Measurements from ENCODE around the gene CYYR1. TPM values are rescaled to one million over a fixed set of nuclear protein-coding genes. Genes with fewer than 3 reads are reported as not detected.
"Not testable (repeated sequence)": the region's sequence is repeated elsewhere in the genome, so short reads cannot be mapped to it uniquely, and the experiment has no call there.

The CYYR1 gene
- polyA plus RNA-seq, 3 donors = 63.2 to 67.4 (median 64.8) TPM

DNA sequence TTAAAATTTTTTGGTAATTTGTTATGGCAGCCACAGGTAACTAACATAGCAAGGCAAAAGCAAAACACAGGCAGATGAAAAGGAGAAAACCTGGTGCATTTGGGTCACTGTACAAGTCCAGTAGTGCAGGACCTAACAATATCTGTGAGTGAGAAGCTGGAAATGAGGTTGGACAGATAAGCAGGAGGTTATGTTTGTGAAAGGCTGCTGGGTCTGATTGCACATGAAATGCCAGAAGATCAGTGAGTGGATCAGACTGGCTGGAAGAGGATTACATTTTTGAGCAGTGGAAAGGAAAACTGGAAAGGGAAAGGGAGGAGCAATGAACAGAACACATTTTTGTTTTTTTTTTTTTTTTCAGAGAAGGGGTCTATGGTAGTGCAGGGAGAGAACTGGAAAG is 73.6 kb downstream of the CYYR1 start:
- no peak for DNase-seq (ENCODE audit: low read depth in 3 of 3, low spot score in 2 of 3)

DNA sequence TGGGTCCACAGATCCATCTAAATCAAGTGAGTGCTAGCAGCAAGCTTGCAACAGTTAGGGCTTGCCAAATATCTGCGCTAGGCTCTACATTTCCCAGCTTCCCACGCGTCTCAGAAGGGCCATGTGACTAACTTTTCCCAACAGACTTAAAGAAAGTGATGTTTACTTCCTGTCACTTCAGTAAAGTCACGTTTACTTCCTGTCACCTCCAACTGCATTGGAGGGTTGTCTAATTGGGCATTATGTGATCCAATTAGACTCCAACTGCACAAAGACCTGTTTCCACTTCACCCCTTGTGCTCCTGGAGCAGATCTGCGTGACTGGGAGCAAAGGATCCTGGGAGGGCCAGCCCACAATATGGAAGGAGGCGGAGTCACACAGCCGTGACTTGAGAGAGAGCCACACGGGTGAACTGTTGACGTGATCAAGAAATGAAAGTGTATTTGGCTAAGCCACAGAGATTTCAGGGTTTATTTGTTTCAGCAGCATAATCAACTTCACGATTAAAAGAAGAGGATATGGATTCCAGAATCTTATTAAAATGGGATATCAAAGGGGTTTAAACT is 77.7 kb downstream of the CYYR1 start:
- no peak for DNase-seq (ENCODE audit: low read depth in 3 of 3, low spot score in 2 of 3)

- DNase-seq (ENCODE audit: low read depth in 3 of 3, low spot score in 2 of 3) = no peak
Observed at GRCh38 chr21:26491663-26492062, 81.4 kb downstream of the CYYR1 start.

- peak in 1 of 3 donors; percentile 26 for DNase-seq (ENCODE audit: low read depth in 3 of 3, low spot score in 2 of 3)
Observed at GRCh38 chr21:26490771-26491170, 82.3 kb downstream of the CYYR1 start.

DNA sequence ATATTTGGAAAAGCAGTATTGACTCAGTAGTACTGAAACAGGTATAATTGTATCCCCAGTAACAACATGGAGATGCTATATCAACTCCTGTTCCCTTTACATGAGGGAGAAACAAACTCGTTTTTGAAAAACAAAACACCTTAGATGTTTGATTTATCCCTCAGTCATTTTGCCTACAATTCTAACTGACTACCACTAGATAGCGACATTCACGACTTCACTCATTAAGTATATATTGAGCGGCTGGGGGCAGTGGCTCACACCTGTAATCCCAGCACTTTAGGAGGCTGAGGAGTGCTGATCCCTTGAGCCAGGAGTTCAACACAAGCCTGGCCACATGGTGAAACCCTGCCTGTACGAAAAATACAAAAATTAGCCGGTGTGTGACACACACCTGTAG is 83.3 kb downstream of the CYYR1 start:
- no peak for DNase-seq (ENCODE audit: low read depth in 3 of 3, low spot score in 2 of 3)

DNA sequence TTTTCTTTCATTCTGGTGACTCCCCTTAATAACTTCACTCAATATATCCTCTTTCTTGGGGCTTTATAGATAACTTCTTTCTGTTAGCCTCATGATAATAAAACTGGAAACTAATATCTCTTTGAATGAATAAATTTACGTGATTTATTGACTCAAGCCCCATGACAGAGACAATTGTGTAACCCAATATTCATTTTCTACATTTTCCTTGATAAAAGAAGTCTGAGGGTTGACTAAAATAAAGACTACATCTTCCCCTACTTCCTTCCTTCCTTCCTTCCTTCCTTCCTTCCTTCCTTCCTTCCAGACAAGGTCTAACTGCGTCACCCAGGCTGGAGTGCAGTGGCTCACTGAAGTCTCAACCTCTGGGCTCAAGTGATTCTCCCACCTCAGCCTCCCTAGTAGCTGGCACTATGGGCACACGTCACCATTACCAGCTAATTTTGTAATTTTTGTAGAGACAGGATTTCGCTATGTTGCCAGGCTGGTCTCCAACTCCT is 85.1 kb downstream of the CYYR1 start:
- no peak for DNase-seq (ENCODE audit: low read depth in 3 of 3, low spot score in 2 of 3)

- DNase-seq (ENCODE audit: low read depth in 3 of 3, low spot score in 2 of 3) = no peak
Observed at GRCh38 chr21:26473471-26473870, 99.6 kb downstream of the CYYR1 start.

- DNase-seq (ENCODE audit: low read depth in 3 of 3, low spot score in 2 of 3) = no peak
Observed at GRCh38 chr21:26471099-26471471, 102.0 kb downstream of the CYYR1 start.

GRCh38 chr21:26470351-26471098 is 102.6 kb downstream of the CYYR1 start:
- DNase-seq (ENCODE audit: low read depth in 3 of 3, low spot score in 2 of 3) = no peak

- DNase-seq (ENCODE audit: low read depth in 3 of 3, low spot score in 2 of 3) = no peak
Observed at GRCh38 chr21:26469789-26470188, 103.3 kb downstream of the CYYR1 start.

GRCh38 chr21:26465916-26466315 is 107.2 kb downstream of the CYYR1 start:
- DNase-seq (ENCODE audit: low read depth in 3 of 3, low spot score in 2 of 3) = no peak

DNA sequence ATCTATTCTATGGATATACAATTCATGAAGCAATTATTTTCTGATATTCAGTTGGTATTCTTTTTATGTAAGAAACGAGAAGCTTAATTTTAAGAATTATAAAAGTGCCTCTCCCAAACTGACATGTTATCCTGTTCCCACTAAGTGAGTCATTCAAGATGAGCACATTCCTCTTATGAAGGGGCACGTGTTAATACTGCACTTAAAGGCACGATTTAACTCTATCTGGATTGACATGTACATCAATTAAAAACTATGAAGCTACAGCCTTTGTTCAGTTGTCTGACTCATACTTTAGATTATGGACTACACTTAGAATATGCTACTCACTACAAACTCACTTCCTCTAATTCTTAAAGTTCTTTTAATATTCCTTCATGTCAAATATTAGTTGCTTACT is 111.6 kb downstream of the CYYR1 start:
- DNase-seq (ENCODE audit: low read depth in 3 of 3, low spot score in 2 of 3) = no peak

DNA sequence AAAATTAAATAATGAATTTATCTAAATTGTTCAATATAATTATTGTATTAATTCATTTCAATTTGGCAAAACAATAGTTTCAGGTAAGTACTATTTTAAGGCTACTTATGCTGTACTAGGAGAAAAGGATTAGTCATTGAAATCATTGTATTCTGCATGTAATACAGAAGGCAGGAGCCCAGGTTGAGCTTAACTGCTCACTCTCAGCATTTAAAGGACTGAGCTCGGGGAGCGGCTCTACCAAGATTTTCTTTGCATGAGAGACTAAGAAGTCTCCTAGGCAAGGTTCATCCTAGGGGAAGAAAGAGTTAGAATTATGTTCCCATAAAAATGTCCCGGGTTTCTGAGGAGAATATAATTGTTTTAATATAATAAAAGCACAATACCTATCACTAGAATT is 112.5 kb downstream of the CYYR1 start:
- no peak for DNase-seq (ENCODE audit: low read depth in 3 of 3, low spot score in 2 of 3)

DNA sequence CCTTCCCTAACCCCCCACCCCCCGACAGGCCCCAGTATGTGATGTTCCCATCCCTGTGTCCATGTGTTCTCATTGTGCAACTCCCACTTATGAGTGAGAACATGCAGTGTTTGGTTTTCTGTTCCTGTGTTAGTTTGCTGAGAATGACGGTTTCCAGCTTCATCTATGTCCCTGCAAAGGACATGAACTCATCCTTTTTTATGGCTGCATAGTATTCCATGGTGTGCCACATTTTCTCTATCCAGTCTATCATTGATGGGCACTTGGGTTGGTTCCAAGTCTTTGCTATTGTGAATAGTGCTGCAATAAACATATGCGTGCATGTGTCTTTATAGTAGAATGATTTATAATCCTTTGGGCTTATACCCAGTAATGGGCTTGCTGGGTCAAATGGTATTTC is 114.2 kb downstream of the CYYR1 start:
- not testable (repeated sequence) for DNase-seq (ENCODE audit: low read depth in 3 of 3, low spot score in 2 of 3)

DNA sequence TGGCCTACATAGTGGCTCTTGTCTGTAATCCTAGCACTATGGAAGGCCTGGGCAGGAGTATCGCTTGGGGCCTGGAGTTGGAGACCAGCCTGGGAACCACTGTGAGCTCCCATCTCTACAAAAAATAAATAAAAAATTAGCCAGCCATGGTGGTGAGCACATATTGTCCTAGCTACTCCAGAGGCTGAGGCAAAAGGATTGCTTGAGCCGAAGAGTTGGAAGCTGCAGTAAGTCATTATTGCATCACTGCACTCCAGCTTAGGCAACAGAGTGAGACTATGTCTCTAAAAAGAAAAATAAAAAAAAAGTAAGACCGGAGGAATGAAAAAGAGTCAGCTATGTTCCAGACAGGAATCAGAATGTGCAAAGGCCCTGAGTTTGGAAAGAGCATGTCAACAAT is 115.3 kb downstream of the CYYR1 start:
- DNase-seq (ENCODE audit: low read depth in 3 of 3, low spot score in 2 of 3) = no peak

GRCh38 chr21:26453267-26453666 is 119.8 kb downstream of the CYYR1 start:
- DNase-seq (ENCODE audit: low read depth in 3 of 3, low spot score in 2 of 3) = no peak

DNA sequence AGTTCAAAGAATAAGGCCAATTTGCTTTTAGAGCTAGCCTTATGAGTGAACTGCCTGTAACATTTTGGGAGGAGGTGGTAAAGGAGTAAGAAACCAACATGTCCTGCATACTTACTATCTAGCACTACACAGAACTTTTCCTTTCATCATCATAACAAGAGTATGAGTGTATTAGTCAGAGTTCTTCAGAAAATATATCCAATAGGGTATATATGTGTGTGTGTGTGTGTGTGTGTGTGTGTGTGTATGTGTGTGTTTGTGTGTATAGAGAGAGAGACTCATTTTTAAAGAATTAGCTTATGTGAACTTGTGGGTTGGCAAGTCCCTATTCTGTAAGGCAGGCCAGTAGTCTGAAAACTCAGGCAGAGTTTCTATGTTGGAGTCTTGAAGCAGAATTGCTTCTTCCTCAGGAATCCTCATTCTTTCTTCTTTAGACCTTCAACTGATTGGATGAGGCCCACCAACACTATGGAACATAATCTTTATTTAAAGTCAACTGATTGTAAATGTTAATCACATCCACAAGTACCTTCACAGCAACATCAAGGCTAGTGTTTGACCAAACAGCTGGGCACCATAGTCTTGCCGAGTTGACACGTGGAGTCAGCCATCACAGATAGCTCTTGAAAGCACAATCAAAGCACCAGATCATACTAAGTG is 121.9 kb downstream of the CYYR1 start:
- no peak for DNase-seq (ENCODE audit: low read depth in 3 of 3, low spot score in 2 of 3)

DNA sequence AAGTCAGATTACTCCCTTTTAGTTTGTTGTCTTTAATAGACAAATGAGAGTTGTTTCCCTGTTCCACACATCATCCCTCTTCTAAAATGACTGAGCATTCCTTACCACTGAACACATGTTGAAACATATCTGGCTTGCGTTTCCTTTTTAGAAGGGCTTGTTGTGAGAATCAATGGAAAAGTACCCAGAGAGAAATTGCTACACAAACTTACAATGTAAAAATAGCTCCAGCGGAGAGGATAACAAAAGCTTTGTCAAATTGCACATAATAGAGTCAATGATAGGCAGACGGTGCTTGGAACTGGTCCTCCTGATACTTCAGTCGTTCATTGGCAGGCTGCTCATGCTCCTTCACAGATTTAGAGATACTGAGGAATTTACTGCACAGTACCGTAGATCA is 123.9 kb downstream of the CYYR1 start:
- no peak for DNase-seq (ENCODE audit: low read depth in 3 of 3, low spot score in 2 of 3)

DNA sequence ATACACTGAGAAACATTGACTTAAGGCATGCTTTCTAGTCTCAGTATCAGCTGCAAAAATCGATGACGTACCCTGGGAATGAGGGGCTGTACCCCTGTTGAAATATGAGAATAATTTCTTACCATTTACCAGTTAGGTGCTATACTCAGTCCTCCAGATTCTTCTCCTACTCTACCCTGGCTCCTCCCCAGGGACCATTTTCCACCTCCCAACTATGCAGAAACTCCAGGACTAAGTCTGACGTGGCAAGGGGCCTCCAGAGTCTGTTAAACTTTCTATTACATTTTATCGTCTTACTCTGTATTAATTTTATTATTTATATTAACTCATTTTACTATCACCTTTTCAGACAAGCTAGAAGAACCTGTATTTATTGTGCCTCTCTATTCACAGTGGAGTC is 124.3 kb downstream of the CYYR1 start:
- no peak for DNase-seq (ENCODE audit: low read depth in 3 of 3, low spot score in 2 of 3)

- DNase-seq (ENCODE audit: low read depth in 3 of 3, low spot score in 2 of 3) = no peak
Observed at GRCh38 chr21:26447932-26448475, 125.1 kb downstream of the CYYR1 start.

GRCh38 chr21:26445440-26445839 is 127.6 kb downstream of the CYYR1 start:
- DNase-seq (ENCODE audit: low read depth in 3 of 3, low spot score in 2 of 3) = no peak

DNA sequence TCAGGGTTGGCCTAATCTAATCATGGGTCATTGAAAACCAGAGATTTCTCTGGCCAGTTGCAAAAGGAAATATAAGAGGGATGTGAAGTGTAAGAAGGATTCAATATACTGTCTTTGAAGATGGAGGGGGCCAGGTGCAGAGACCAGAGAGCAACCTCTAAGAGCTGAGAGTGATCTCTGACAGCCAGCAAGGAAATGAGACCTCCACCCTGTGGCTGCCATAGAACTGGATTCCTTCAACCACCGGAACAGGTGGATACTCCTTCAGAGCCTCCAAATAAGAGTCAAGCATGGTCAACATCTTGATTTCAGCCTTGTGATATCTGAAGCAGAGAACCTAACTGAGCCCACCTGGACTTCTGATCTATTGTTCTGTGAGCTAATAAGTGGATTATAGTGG is 128.4 kb downstream of the CYYR1 start:
- DNase-seq (ENCODE audit: low read depth in 3 of 3, low spot score in 2 of 3) = no peak

All from right renal cortex interstitium (tissue), 3 donors.